ENCODE measurements around the gene TMEM14C.

Gene TMEM14C

GRCh38 chr6:10771371-10771894 is 48.6 kb downstream of the TMEM14C start:
- DNase-seq: no peak

DNA sequence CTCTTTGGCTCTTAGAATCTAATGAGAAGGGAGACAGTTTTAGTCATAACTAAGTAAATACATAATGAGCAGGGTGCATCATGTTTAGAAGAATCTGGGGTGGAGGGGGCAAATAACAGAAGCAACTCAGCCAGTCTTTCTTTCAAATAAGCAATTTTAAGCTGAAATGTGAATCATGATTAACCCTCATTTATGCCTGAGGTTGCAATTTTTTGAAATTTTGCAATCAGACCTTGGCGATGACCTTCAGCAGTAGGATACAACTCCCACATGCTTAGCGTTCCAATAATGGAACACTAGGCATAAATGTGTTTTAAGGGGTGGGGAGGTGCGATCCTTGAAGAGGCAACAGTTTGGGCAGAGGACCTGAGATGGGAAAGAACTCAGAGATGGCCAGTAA is 55.4 kb downstream of the TMEM14C start:
- no peak for DNase-seq

DNA sequence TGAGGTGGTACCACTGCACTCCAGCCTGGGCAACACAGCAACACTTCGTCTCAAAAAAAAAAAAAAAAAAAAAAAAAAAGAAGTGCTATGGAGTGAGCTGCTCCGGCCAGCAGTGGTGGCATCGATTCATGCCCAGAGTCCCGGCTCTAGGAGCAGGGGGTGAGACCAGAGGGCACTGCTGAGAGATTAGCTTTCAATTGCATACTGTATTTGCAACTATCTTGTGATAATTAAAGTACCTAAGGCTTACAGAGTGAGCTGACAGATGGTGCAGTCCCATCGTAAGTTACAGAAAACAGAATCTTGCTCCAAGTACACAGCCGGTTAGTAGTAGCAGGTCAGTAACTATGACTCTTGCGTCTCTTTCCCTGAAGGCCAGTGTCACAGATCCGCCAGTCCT is 56.2 kb downstream of the TMEM14C start:
- no peak for DNase-seq

Data from DMS79 (cell line).